Mucosa of rectum (tissue), 2 donors: ENCODE data around the gene GANAB.

Experiments
- H3K27ac ChIP-seq, 2 donors: one replicate each; pipeline ENCODE4 v1.7.0; 2013; ENCODE audit warnings: inconsistent platforms in 2 of 2, low read depth in 2 of 2, low read length in 2 of 2
- H3K27me3 ChIP-seq, 2 donors: one replicate each; pipeline ENCODE4 v1.7.0; 2013; ENCODE audit warnings: low read length in 2 of 2; ENCODE audit not compliant: control insufficient read depth in 2 of 2, insufficient read depth in 2 of 2
- H3K36me3 ChIP-seq, 2 donors: one replicate each; pipeline ENCODE4 v1.7.0; 2013; ENCODE audit warnings: low read length in 2 of 2; ENCODE audit not compliant: control insufficient read depth in 2 of 2, insufficient read depth in 2 of 2
- H3K4me1 ChIP-seq, 2 donors: one replicate each; pipeline ENCODE4 v1.7.0; 2013; ENCODE audit warnings: low read length in 2 of 2, mild to moderate bottlenecking in 1 of 2; ENCODE audit not compliant: control insufficient read depth in 2 of 2, insufficient read depth in 2 of 2
- H3K4me3 ChIP-seq, 2 donors: one replicate each; pipeline ENCODE4 v1.7.0; 2013; ENCODE audit warnings: low read length in 2 of 2
- H3K9ac ChIP-seq, 2 donors: one replicate each; pipeline ENCODE4 v1.7.0; 2013; ENCODE audit warnings: low read length in 2 of 2, low read depth in 1 of 2, mild to moderate bottlenecking in 1 of 2
- H3K9me3 ChIP-seq, 2 donors: one replicate each; pipeline ENCODE4 v1.7.0; 2013; ENCODE audit warnings: low read length in 2 of 2; ENCODE audit not compliant: control insufficient read depth in 2 of 2
- donor health status: healthy.
- donor health status: Normal muscosa, but diverticular disease.

GANAB gene

DNA sequence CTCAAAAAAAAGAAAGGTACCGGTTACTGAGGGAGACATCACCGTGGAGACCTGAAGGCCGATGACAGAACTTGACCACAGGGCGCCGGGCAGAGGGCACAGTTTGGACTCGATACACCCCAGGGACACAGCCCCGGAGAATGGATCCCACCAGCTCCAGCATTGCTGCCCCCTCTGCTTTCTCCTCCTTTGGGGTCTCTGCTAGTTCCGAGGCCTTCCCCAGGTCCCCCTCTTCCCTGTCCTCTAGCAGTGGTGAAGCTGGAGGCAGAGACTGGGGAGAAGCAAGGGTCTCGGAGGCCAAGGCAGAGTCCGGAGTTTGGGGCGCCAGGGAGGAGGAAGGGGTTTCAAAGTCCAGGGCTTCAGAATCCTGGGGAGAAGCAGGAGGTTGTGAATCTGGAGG lies 67.9 kb downstream of the GANAB start:
- Histone ChIP-seq H3K9ac (no peak overlapping the region), H3K4me3 (no peak overlapping the region), H3K27ac (no peak overlapping the region), H3K36me3 (peaks cover 15 to 35% of the 10 kb centered on the region in 2 donors), H3K9me3 (no peaks in the 10 kb centered on the region), H3K4me1 (peaks cover 15 to 19% of the 10 kb centered on the region in 2 donors), H3K27me3 (no peaks in the 10 kb centered on the region)

DNA sequence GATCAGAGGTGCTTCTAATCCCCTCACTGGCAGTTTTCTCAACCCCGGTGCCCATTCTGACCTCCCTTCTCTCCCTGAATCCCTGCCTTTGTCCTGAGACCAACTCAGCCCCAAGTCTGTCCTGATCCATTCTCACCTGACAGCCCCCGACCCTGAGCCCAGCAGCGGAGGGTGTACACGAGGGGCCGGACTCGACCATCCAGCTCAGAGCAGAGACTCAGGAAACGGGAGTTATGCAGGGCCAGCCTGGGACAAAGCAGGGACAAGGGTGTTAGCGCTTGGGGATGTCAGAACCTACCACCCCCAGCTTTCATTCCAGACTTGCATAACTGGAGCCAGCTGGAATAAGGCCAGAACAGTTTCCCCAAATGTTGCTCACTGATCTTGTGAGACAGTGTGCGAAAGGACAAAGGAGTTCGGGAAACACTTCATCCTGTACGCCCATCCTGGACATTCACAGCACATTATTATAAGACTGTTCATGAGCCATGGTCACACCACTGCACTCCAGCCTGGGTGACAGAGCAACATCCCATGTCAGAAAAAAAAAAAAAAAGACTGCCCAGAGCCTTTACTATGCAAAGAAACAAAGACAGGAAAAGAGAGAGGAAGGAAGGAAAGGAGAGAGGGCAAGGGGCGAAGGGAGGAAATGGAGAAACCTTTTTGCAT lies 69.2 kb downstream of the GANAB start:
- Histone ChIP-seq H3K4me1 (peaks cover 23 to 26% of the 10 kb centered on the region in 2 donors), H3K27ac (peak overlapping the region; percentile 41 to 53), H3K4me3 (no peak overlapping the region), H3K9ac (no peak overlapping the region), H3K27me3 (no peaks in the 10 kb centered on the region), H3K9me3 (no peaks in the 10 kb centered on the region), H3K36me3 (peaks cover 15 to 35% of the 10 kb centered on the region in 2 donors)

DNA sequence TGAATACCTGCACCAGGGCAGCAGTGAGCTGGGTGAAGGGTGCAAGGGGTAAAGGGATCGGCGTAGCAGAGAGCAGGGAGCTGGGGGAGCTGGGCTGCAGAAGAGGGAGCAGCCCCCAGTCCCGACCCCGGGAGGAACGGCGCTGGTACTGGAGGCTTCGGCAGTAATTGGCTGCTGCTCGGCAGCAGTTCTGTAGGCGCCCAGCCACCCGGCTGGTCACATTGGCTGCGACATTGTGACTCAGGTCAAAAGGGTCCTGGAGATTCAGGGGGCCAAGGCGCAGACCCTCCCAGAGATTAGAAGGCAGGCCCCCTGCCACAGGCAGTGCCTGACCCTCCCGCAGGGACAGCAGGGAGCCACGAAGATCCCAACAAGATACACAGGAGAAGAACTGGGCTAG lies 70.6 kb downstream of the GANAB start:
- Histone ChIP-seq H3K4me3 (peak overlapping the region in 1 of 2 donors; percentile 93), H3K9ac (peak overlapping the region; percentile 95), H3K27ac (peak overlapping the region in 1 of 2 donors; percentile 93), H3K27me3 (no peaks in the 10 kb centered on the region), H3K36me3 (peaks cover 22 to 38% of the 10 kb centered on the region in 2 donors), H3K9me3 (no peaks in the 10 kb centered on the region), H3K4me1 (peaks cover 26 to 27% of the 10 kb centered on the region in 2 donors)

DNA sequence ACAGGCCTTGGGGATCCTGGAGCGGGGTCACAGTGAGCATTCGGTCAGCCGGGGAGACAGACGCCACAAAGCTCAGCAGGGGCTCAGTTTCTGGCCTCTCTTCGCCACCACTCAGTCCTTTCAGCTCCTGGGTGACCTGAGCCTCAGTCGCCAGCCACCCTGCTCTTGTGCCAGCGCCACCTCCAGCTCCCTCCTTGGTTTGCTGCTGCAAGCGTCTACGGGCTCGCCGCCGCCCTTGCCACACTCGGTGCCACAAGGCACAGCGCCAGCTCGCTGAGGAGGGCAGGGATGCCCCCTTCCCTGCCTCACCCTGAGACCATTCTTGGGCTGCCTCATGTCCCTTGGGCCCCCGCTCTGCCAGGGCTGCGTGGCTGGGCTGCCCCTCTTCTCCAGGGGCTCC lies 71.3 kb downstream of the GANAB start:
- H3K27me3 ChIP-seq = no peaks in the 10 kb centered on the region
- H3K9me3 ChIP-seq = no peaks in the 10 kb centered on the region
- peak overlapping the region; percentile 71 to 93 for H3K4me3 ChIP-seq
- peaks cover 26 to 27% of the 10 kb centered on the region in 2 donors for H3K4me1 ChIP-seq
- H3K9ac ChIP-seq = peak overlapping the region; percentile 95
- peaks cover 26 to 41% of the 10 kb centered on the region in 2 donors for H3K36me3 ChIP-seq
- peak overlapping the region; percentile 91 to 93 for H3K27ac ChIP-seq
